Activated CD8-positive, alpha-beta memory T cell treated with anti-CD3 and anti-CD28 coated beads for 24 hours (primary cell): ENCODE measurements around the gene RAMP1.
A peak's percentile ranks its signal among the peaks of the same experiment; 100 is the strongest.
"Not testable (repeated sequence)": the region's sequence is repeated elsewhere in the genome, so short reads cannot be mapped to it uniquely, and the experiment has no call there.

Experiments used
- DNase-seq: peaks from one replicate; pipeline ENCODE4 v3.0.0-alpha.2; 2020

RAMP1 gene

GRCh38 chr2:237921967-237922492, 62.6 kb downstream of the RAMP1 start:
- no peak for DNase-seq

DNA sequence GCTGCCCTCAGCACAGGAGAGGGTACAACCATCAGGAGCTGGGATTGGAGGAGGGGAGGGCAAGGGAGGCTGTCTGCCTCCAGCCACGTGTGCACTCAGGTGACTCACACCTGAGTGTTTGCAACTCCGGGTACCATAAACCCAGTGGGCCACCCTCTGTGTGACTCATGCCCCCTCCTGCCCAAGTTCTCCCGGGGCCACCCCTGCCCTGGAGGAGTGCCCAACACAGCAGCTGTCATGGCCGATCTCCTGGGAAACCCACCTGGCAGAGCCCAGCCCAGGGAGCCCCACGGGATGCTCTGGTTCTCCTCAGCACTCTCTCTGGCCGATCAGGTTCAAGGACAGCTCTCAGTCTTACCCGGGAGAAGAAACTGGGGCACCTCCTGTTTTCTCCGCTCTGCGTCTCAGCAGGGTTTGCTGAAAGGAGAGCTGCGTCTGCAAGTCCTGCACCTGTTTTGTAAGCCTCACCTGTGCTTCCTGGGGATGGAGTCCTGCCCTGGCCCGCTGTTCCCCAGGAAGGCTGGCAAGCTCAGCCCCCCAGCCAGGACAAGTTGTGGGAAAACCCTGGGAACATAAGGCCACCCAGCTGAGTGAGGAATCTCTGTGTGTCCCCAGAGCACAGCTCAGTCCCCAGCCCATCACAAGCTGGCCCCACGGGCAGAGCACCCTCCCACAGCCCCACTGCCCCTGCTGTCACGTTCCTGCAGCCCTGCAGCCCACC, 63.4 kb downstream of the RAMP1 start:
- no peak for DNase-seq

DNA sequence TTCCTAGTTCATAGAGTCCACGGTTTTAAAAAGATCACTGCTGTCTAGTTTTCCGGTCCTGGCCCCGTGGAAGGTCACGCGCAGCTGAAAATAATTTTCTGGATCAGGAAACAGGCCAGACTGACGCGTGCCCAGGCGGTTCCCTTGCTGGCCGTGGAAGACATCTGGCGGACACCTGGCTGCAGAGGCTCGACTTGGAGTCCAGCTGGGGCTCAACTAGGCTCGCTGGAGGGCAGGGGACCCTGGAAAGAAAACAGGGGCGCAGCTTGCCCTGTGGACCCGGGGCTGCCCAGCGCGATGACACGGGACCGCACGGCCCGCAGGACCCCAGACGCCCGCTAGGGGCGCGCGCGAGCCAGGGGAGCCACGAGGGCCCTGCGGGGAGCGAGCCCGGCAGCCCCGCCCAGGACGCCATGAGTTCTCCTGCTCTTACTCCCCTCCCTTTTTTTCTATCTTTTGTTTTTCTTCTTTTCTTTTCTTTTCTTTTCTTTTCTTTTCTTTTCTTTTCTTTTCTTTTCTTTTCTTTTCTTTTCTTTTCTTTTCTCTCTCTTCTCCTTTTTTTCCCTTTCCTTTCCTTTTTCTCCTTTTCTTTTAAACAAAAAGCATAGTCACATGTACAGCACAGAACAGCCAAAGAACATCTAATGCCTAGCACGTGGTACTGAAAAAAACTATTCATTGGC, 64.2 kb downstream of the RAMP1 start:
- peak; percentile 94 for DNase-seq

DNA sequence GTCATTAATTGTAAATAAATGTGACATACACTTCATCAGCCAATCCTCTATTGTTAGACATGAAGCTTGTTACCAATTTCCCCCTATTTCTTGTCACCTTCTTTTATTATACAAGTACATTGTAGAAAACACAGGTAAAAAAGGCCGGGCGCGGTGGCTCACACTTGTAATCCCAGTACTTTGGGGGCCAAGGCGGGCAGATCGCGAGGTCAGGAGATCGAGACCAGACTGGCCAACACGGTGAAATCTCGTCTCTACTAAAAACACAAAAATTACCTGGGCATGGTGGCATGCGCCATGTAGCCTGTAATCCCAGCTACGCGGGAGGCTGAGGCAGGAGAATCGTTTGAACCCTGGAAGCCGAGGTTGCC, 64.7 kb downstream of the RAMP1 start:
- DNase-seq = no peak

GRCh38 chr2:237927135-237927534, 67.7 kb downstream of the RAMP1 start:
- DNase-seq = no peak

- no peak for DNase-seq
Observed at GRCh38 chr2:237927986-237928385, 68.6 kb downstream of the RAMP1 start.

GRCh38 chr2:237929979-237930378, 70.6 kb downstream of the RAMP1 start:
- DNase-seq = no peak

- no peak for DNase-seq
Observed at GRCh38 chr2:237931205-237931721, 71.8 kb downstream of the RAMP1 start.

GRCh38 chr2:237932731-237933131, 73.3 kb downstream of the RAMP1 start:
- DNase-seq = no peak

GRCh38 chr2:237934186-237934585, 74.8 kb downstream of the RAMP1 start:
- no peak for DNase-seq

- no peak for DNase-seq
Observed at GRCh38 chr2:237935740-237936452, 76.5 kb downstream of the RAMP1 start.

- DNase-seq = no peak
Observed at GRCh38 chr2:237939251-237939650, 79.8 kb downstream of the RAMP1 start.

DNA sequence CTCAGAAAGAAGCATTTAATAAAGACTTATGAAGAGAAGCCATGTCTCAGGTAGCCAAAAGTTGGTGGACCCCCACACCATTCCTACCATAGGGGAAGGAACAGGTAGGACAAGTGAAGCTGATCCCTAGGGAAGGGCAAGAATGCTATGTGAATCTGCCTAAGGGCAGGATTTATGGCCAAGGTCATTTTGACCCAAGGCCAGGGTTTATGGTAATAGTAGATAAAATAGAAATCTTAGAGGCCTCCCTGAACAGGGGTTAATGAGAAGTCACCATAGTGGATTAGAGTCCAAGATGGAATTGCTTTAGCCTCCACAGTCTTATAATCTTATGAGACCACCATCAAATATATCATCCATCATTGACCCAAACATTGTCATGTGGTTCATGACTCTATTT, 81.4 kb downstream of the RAMP1 start:
- no peak for DNase-seq

GRCh38 chr2:237941239-237941638, 81.8 kb downstream of the RAMP1 start:
- DNase-seq = no peak

DNA sequence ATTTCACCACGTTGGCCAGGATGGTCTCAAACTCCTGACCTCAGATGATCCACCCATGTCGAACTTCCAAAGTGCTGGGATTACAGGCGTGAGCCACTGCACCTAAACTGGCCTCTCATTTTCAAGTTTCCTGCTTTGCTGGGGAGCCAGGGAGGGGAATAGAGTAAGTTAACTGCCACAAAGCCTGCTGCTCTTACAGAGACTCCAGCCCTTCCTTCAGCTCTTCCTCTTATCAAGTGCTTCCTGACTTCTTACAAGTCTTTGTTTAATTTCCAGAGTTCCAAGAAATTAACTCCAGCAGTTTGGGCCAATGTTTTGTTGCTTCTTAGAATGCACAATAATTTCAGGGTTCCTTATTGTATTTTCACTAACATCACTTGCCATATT, 83.1 kb downstream of the RAMP1 start:
- no peak for DNase-seq

- DNase-seq = no peak
Observed at GRCh38 chr2:237943395-237944094, 84.1 kb downstream of the RAMP1 start.

DNA sequence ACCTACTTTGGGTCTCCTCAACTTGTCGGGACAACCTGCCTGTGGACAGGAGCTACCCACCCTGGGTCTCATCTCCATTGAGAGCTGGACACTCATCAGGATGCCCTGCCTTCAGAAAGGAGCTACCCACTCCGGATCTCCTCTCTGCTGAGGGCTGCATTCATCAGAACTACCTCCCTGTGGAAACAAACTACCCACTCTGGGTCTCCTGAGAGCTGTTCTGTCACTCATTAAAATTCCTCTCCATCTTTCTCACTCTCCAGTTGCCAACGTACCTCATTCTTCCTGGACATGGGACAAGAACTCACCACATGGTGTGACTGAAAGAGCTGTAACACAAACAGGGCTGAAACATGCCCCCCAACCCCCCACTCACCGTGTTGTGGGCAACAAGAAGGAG, 84.9 kb downstream of the RAMP1 start:
- no peak for DNase-seq

DNA sequence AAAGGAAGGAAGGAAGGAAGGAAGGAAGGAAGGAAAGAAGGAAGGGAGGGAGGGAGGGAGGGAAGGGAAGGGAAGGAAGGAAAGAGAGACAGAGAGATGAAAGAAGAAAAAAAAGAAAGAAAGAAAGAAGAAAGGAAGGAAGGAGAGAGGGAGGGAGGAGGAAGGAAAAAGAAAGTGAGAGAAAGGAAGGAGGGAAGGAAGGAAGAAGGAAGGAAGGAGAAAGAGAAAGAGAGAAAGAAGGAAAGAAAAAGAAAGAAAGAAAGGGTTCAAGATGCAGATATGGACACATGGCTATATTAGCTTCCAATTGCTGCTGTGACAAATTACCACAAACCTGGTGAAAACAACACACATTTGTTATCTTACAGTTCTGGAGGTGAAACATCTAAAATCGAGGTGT, 87.0 kb downstream of the RAMP1 start:
- DNase-seq = no peak

DNA sequence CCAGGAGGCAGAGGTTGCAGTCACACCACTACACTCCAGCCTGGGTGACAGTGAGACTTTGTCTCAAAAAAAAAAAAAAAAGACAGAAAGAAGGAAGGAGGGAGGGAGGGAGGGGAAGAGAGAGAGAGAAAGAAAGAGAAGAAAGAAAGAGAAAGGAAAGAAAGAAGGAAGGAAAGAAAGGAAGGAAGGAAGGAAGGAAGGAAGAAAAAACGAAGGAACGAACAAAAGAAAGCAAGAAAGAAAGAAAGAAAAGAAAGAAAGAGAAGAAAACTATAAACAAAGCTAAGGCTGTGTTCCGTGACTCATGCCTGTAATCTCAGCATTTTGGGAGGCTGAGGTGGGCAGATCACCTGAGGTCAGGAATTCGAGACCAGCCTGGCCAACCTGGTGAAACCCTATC, 91.9 kb downstream of the RAMP1 start:
- DNase-seq = not testable (repeated sequence)

DNA sequence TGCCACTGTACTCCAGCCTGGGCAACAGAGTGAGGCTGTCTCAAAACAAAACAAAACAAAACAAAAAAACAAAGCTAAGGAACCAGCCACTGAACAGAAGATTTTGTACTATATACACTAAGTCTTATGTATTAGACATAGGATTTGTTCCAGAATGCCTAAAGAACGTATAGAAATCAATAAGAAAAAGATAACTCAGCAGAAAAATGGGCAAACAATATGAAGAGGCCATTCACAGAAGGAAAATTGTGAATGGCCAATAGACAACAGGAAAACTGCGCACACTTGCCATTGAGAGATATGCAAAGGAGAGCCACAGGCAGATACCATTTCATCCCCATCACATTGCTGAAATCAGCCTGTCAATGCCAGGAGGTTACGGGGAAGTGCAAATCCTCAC, 92.5 kb downstream of the RAMP1 start:
- no peak for DNase-seq

DNA sequence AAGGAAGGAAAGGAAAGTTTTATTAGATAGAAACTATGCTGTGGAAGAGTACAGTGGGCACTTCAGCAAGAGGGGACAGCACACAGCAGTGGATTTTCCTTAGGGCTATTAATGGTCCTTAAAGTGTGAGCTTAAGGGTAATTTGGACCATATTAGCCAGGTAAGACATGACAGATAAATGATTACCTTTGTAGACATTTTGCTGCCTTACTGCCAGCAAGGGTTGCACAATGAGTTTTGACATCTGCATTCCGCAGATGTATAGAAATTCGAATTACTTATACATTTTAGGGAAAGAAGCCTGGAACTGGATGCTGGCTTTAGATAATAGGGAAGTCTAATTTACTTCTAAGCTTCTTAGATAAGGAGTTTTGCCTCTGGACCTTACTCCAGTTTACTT, 93.4 kb downstream of the RAMP1 start:
- no peak for DNase-seq

GRCh38 chr2:237955640-237956401, 96.4 kb downstream of the RAMP1 start:
- DNase-seq = no peak
